Measurements from ENCODE around the gene TCF12.

TCF12 gene

DNA sequence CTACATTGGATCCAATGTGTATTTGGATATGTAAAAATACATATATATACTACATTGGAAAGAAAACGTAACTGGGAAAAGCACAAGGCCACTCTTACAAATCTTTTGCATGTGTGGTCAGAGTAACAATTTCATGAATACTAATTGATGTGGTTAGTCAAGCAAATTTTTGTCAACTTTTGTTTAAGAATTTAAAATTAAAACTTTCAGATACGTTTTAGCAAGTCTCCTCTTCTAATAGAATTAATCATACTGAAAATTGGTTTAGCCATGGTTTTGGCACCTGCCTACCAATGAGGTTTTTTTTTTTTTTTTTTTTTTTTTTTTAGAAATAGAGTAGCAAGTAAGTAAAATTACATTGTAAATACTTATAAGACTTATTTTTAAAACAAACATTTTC is 304.9 kb downstream of the TCF12 start:
- DNase-seq: no peak

DNA sequence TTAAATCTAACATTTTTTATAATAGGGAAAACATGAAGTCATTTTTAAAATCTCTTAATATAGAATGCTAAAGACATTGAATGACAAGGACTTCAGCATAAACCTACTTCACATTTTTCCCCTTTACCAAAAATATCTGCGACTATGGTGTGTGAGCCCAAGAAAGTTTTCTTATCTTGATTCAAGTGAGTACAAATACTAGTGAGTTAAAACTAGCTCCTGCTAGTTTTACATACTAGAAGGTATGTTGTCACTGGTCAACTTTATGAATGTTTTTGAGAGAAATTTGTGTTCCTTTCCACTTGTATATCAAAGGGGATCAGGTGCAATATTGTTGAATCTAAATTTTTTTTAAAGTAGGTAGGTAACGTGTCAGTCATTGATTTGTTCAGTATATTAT is 305.4 kb downstream of the TCF12 start:
- no peak for DNase-seq

DNA sequence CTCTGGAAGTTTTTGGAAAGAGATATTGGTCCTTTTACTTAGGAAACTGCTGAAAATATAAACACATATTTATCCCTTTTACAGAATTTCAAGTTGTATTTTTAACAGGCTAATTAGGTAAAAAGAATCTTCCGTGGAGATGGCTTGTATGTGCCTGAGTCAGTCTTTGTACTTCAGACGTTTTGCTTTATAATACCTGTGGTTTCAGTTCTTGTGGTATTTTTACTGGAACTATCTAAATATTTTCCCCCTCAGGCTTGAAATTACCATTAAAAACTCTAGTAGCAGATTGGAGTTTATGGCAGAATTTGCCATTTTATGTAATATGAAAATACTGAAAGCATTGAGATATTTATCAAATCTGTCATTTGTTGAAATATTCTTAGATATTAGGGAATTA is 306.2 kb downstream of the TCF12 start:
- no peak for DNase-seq

DNA sequence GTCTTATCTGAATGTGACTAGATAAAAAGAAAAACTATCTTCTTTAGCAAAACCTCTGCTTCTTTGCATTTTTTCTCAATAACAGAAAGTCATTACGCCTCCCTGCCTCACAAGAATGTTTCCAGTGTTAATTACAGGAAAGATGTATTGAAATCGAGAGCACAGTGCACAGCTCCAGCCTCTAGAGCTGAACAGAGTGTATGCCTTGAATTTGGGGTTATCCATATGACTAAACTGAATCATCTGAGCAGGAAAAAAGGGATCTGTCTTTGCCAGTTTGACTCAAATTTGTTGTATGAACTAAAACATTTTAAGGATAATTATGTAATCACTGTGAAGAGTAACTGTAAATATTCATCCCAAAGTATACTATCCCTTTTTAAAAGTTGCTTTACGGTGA is 308.7 kb downstream of the TCF12 start:
- no peak for DNase-seq

DNA sequence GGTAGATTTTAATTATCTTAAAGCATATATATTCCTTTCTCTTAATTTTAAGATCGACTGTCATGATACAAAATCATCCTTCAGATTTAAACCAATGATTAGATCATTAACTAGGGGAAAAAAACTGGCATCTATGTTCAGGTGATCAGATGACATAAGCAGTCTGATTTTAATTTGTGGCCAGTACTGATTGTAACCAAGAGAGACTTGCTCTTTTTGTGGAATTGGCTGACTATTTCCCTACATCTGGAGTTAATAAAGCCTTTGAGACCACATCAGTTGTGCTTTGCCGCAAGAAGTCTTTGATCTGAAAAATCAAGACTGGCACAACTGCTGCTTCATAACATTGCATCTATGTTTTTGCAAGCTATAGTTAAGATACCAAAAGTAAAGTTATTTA is 309.5 kb downstream of the TCF12 start:
- DNase-seq: peak; percentile 30

DNA sequence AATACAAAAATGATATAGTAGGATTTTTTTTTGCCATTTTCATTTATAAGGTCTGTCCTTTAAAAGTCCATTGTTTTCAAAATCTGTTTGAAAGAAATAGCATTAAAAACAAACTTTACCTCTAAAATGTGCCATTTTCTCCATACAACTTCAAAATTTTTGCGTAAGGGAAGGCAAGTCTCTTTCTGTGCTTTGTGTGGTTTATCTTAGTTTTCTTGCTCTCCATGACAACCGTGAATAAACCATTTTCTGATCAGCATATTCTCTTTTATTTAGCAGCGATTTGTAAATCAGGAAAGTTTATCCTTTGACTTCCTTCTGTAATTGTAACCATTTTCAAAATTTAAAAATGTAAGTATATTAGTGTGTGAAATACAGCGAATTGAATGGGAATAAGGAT is 310.0 kb downstream of the TCF12 start:
- DNase-seq: no peak

DNA sequence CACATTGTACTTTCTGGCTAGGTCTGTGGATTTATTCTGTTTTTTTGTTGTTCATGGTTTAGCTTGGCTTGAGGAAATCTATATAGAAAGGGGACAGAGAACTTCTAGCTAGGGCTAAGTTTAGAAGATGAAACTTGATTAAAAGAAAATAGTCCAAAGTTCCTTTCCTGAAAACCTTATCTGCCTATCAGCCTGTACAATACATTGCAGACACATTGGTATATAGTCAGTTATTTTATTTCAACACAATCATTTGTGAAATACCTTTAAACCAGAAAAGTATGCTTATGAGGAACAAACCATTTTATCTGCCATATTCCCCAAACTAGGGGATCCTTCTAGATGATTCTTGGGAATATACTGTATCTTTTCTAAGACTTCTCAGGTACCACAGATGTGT is 310.6 kb downstream of the TCF12 start:
- DNase-seq: no peak

DNA sequence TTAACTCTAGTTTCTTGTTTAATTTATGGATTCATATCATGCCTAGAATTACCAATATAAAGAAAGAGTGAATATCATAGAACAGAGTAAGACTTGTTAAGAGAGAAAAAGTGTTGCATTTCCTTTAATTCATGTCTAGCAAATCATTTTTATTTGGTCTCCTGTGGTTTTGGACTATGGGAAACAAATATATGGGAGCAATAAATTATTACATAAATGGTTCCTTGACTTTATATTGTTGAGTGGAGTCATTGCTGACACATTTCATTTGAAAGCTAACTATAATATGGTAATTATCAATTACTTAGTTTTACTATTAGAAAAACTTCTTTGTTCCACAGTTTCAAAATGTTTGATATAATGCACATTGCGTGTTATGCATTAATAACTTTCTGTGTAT is 313.1 kb downstream of the TCF12 start:
- DNase-seq: no peak

DNA sequence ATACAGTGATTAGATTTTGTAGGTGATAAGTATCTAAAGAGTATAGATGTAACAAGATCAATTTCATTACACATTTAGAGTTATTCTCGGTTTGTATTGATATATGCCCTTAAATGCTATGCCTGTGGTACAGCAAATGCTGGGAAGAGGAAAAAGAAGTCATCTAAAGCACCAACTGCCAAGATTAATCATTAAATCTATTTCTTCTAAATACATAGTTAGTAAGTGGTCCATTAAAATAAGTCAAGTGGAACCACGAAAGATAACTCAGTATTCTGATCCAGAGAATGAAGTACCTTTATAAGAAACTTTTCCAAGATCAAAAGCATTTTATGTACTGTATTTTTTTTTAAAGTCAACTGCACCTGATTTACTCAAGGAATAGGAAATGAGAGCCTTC is 315.7 kb downstream of the TCF12 start:
- no peak for DNase-seq

DNA sequence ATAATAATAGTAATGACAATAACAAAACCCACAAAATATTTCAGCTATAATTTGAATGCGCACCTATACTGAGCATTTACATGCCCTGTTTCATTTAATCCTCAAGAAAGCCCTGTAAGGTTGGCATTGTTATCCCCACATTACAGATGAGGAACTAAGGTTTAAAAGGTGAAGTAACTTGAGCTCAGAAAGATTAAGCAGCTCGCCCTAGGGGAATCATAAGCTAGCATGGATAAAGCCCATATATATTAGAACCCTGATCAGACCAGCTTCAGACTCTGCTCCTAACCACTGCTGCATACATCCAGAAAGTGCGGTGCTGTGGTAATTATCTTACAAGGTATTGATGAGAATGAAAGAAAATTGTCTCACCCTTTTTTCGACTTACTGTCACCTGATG is 316.7 kb downstream of the TCF12 start:
- no peak for DNase-seq

DNA sequence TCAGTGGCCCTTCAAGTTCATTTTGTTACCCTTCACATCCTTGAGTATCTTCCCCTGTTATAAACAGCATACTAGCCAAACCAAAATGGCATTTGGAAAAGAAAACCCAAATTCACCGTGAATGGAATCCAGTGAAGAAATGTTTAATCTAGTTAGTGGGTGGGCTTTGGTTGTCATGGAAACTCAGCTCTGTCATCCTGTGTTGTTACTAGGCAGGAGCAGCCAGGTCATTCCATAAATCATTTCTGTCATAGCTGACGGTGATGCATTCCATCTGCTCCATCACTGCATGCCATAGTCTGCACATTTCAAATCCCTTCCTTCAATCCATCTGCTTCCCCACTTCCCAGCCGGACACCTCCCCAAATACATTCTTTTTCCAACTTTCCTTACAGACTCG is 317.4 kb downstream of the TCF12 start:
- DNase-seq: peak; percentile 58

DNA sequence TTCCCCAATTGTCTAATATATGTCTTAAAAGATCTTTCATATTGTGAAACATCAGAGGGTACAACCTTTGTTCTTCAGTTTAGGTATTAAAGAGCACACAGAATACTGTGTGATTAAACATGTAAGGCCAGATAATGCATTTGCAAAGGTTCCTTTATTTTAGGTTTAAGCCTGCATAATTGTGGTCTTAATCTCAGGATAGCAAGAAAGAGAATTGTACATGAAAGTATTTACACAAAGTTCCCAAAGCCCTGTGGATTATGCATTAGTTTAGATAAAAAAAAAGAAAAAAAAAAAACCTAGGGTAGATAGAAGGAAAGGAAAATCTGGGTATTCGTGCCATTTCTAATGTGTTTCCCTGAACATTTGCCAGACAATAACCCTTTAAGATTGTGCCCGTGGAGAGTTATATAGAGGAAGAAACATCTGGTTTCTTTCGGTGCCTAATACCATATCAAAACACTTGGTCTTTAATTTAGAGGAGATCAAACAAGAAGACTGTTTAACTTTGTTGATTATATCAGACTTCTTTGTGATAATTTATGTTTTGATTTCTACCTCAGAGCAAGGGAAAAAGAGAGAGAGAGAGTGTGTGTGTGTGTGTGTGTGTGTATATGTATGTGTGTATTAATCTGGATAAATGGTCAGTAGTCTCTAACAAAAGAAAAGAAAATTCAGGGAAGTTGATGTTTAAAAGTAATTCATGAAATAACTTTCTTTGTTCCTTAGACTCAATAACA is 318.3 kb downstream of the TCF12 start:
- DNase-seq: no peak

DNA sequence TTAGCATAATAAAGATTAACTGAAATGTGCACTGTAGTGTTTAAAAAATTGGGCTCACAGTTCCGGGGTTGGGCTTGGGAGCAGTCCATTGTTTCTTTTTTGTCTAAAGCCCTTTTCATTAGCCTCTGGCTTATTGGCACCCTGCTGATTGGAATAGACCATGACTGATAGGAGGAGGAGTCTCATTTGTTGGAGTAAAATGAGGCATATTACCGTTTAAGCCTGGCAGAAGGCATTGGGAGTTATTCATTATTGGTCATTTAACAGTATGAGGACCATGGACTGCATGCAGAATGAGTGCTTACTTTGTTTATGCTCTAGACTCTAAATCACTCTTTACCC is 318.8 kb downstream of the TCF12 start:
- no peak for DNase-seq

DNA sequence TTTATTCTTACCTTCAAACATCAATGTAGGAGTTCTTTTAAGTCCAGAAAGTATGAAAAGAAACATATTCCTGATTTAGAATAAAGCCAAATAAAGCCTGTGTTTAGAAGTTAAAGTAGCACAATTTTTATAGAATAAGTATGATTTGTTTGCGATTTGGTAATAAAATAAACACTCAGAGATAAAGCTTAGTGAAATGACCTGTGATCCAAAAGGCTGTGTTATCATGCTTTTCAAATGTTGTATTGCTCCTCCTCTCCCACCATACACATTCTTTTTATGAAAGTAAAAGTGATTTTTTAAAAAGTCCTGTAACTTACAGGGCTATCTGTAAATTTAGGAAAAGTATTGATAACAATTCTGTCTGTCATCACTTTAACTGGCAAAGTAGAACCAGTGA is 319.2 kb downstream of the TCF12 start:
- no peak for DNase-seq

DNA sequence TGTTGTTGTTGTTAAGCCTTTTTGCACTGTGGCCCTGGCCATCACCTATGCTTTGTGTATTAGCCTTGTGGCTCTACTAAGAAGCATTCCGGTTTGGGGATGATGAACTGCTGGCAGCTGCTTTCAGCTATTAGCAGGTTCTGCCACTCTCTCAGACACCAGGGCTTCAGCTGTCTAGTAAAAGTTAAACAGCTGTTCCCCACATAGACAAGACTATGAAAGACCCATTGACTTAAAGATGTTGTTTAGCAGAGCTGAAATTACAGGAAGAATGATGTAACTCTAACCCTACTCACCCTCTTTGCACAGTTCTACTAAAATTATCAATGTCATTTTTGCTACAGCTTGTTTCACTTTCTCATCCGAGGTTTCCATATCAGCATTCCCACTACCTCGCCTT is 326.7 kb downstream of the TCF12 start:
- DNase-seq: peak; percentile 59

DNA sequence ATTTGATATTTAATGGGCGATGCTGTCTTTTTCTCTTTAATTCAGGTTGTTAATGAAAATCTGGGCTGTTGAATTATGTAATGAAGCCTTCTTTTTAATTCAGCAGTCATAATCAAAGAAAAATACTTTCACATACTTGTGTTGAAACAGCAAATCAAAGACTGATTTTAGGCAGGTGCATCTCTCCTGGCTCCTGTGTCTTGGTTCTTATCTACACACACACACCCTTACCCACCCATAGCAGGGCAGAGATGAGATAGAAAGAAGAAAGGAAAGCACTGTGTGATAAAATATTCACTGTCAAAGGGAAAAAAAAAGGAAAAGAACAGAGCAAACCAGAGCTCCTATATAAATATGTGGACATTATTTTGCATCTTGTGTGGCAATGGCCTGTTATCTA is 327.3 kb downstream of the TCF12 start:
- no peak for DNase-seq

DNA sequence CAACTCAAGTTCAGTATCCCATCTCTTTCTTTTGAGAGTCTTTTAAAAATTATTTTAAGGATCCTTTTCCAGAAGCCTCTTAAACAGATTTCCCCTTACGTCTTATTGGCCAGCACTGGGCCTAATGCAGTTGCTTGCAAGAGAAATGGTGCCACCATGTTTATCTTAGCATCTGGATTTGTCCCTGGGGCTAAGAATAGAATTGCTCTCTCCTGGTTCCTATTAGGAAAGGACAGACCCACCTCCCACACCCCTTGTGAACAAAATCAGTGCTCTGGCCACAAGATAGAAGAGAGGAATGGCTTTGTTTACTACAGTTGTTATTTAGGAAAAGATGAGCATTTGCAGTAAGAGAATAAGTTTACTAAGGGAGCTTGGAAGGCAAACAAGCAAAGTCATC is 329.6 kb downstream of the TCF12 start:
- no peak for DNase-seq

DNA sequence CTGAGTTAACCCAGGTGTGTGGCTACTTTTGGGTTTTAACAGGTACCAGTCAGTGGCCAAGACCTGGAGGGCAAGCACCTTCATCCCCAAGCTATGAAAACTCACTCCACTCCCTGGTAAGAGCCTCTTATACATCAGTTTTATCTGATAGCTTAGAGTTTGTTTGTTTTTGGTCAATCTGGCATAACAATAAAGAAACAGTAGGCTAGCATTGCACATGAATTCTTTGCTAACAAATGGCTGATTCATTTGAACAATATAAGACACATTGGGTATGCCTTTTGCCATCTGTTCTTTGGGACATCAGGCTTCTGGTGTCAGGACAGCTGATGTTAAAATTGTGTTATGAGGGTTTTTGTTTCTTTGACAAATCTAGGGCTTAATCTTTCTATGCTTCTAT is 332.9 kb downstream of the TCF12 start:
- DNase-seq: no peak

DNA sequence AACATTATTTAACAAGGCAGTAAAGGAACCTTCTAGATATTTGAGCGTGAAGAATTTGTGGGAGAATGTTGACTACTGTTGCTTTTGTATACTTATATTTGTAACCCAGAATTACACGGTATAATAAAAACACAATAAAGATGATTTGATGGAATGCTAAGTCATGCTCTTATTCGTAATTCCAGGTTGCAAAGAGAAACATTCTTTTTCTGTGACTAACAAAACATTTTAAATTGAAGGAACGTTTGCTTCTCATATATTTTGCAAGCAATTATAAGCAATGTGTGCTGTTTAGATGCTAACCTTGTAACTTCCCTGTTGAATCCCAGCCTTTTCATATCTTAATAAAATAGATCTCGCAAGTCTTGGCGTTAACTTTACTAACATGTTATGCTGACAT is 333.5 kb downstream of the TCF12 start:
- no peak for DNase-seq

DNA sequence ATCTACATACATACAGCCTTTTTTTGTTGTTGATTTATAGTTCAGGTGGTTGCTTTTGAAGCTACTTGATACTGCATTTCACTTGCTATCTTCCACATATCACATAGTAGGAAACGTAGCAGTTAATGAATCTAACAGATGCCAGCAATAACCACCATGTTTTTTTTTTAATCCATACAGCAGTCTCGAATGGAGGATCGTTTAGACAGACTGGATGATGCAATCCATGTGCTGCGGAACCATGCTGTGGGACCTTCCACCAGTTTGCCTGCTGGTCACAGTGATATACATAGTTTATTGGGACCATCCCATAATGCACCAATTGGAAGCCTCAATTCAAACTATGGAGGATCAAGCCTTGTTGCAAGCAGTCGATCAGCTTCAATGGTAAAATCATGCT is 334.6 kb downstream of the TCF12 start:
- DNase-seq: no peak

DNA sequence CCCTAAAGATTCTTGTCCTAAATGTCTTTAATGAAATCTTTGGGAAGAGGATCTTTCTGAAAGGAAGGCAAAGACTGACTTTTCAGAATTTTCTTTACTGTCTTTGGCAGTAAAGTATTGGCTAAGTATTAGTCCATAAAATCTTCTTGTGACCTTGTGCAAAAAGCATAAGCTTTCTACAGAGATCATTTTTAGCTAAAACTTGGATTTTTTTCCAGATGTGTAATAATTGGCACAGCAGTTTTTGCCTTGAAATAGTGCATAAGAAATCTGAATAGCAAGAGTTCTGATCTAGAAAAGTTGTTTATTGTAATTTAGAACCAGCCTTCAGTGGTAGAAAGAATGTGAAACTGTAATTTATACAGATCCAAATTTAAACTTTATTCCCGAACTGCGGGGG is 335.1 kb downstream of the TCF12 start:
- DNase-seq: no peak

DNA sequence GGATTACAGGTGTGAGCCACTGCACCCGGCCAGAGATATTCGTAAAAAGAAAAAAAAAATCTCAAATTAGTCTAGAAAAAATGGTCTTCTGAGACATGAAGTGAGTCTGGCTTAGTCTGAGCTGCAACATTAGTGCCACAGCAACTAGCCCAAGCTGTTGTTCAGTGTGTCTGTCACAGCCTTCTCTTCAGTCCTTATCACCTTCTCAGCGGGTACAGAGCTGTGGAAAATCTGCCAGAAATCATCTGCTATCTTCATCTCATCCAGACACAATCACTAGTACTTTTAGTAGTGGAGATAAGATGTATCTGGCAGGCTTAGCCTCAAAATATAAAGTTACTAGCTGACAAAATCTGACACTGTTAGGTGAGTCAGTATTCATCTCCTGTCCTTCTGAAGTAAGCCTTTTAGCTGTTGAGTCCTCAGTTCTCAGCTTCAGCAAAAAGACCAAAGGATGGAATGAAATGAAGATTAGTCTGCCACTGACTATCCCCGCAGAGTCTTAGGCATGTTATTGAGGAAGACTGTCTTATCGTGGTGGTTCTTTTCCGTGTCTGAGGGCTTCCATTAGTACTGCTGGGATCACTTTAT is 337.4 kb downstream of the TCF12 start:
- DNase-seq: no peak

DNA sequence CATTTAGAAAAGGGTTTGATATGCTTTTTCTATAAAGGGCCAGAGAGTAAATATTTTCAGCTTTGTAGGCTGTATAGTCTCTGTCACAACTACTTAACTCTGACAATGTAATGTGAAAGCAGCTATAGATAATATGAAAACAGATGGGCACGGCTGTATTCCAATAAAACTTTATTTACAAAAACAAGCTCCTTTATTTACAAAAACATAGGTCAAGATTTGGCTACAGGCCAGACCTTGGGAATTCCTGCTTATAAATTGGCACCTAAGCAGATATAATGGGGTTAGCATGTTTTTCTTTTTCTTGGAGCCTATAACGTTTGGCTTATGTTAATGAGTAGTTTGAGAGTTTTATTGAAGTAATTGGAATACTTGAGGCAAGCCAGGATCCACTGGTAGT is 338.5 kb downstream of the TCF12 start:
- DNase-seq: no peak

DNA sequence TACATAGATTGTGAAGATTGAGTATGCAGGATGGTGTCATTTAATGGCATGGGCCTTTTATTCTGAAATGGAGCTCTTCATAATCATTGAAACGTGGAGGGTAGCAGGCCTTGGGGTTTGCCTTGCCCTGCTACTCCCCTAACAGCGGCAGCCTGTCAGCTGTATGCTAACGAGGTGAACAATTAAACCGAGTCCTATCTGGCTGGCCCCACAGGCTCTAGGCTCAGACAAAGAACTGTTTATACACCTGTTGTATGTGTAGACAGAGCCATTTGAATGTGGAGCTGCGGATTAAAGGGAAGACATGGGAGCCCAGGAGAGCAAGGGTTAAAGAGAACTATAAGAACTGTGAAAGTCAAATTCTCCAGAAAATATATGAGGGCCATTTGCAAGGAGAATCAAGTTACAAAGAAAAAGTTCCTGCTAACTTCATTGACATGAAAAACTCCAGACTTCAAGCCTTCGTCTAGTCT is 341.2 kb downstream of the TCF12 start:
- DNase-seq: no peak

DNA sequence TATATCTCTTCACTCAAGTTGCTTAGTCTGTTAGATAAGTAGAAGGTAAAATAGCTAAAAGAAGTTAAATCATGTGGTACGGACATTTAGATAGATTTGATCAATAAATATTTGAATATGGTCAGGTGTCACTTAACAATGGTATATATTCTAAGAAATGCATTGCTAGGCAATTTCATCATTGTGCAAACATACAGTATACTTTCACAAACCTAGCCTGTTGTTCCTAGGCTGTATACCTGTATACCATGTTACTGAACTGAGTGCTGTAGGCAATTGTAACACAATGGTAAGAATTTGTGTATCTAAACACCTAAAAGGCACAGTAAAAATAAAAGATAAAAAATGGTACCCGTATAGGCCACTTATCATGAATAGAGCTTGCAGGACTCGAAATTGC is 345.1 kb downstream of the TCF12 start:
- no peak for DNase-seq
